Natural killer cell (primary cell): ENCODE measurements around the gene TEX52. TPM values are rescaled to one million over a fixed set of nuclear protein-coding genes. Genes with fewer than 3 reads are reported as not detected.

ENCODE experiments used
- ATAC-seq, 3 donors: fragments of 150-1000 bp in 2 of 3; fragments of 200-7000 bp in 1 of 3; cut with Tn5 transposase; 1 replicate in 1 of 3; 2 replicates in 2 of 3; pipeline ENCODE4 v1.10.0; 2021; ENCODE audit warnings: mild to moderate bottlenecking in 2 of 3, moderate library complexity in 2 of 3
- DNase-seq, 2 donors: peaks; one replicate each; pipeline versions ENCODE4 v3.0.0 to v3.0.0-alpha.2; 2013 to 2021; ENCODE audit warnings: mixed read lengths in 1 of 2
- H3K27ac ChIP-seq: one replicate; pipeline ENCODE4 v1.5.1; 2013; ENCODE audit warnings: mild to moderate bottlenecking, low read length
- H3K27me3 ChIP-seq: one replicate; pipeline ENCODE4 v1.6.1; 2013; ENCODE audit warnings: low read length; ENCODE audit not compliant: control insufficient read depth, insufficient read depth
- H3K36me3 ChIP-seq: one replicate; pipeline ENCODE4 v1.6.1; 2013; ENCODE audit warnings: low read length; ENCODE audit not compliant: control insufficient read depth, insufficient read depth
- H3K4me1 ChIP-seq: one replicate; pipeline ENCODE4 v1.6.1; 2013; ENCODE audit warnings: low read length; ENCODE audit not compliant: control insufficient read depth, insufficient read depth
- H3K4me3 ChIP-seq: one replicate; pipeline ENCODE4 v1.5.1; 2013; ENCODE audit warnings: low read length
- H3K9me3 ChIP-seq: one replicate; pipeline ENCODE4 v1.6.1; 2013; ENCODE audit warnings: low read length; ENCODE audit not compliant: control insufficient read depth, insufficient read depth
- H3K27ac Mint-ChIP-seq, 2 donors: one replicate each; pipeline ENCODE4 v1.8.0; 2022; ENCODE audit warnings: mild to moderate bottlenecking in 2 of 2, mixed read lengths in 2 of 2, moderate library complexity in 1 of 2
- H3K27me3 Mint-ChIP-seq, 2 donors: one replicate each; pipeline ENCODE4 v1.8.0; 2022; ENCODE audit warnings: low read depth in 2 of 2, mixed read lengths in 2 of 2
- H3K36me3 Mint-ChIP-seq: one replicate; pipeline ENCODE4 v1.8.0; 2022; ENCODE audit warnings: mixed read lengths
- H3K4me1 Mint-ChIP-seq, 2 donors: one replicate each; pipeline ENCODE4 v1.8.0; 2022; ENCODE audit warnings: mixed read lengths in 2 of 2
- H3K4me3 Mint-ChIP-seq: one replicate; pipeline ENCODE4 v1.8.0; 2022; ENCODE audit warnings: mild to moderate bottlenecking, moderate library complexity, mixed read lengths
- H3K9me3 Mint-ChIP-seq, 2 donors: one replicate each; pipeline ENCODE4 v1.8.0; 2022; ENCODE audit warnings: mixed read lengths in 2 of 2
- CTCF ChIP-seq: fragments of 200-600 bp; IDR thresholded peaks from one replicate; pipeline ENCODE4 v1.8.0; 2022; ENCODE audit warnings: antibody characterized with exemption
- WGBS: methylation state at CpG from one replicate; pipeline ENCODE4 v1.1.7; 2013; ENCODE audit warnings: missing lambda C conversion rate; ENCODE audit not compliant: insufficient coverage; 5-methylcytosine and 5-hydroxymethylcytosine counted together
- intact Hi-C: fragments of 100-400 bp; cut with micrococcal nuclease; formaldehyde crosslinking; loops from one replicate; pipeline ENCODE4 v1.14.2; 2022
- total RNA-seq, 4 donors: library from RNA; stranded (reverse); fragments of 120-200 nt in 1 of 4; gene quantifications; one replicate each; pipeline versions ENCODE4 v1.2.3 to v1.2.4, GENCODE V29; 2013 to 2022

TEX52 gene
- total RNA-seq, 3 donors from 2014 or later (not counting 1 experiment from before 2014, with no cell fraction given) = not detected

GRCh38 chr12:2858944-2859421 is 2.1 kb upstream of the TEX52 start:
- Histone ChIP-seq H3K36me3 (peaks cover 6% of the 10 kb centered on the region), H3K4me3 (no peak overlapping the region), H3K27ac (no peak overlapping the region), H3K27me3 (no peaks in the 10 kb centered on the region), H3K4me1 (no peaks in the 10 kb centered on the region), H3K9me3 (no peaks in the 10 kb centered on the region)
- Mint-ChIP-seq H3K4me1 (no peaks in the 10 kb centered on the region), H3K27ac (no peak overlapping the region), H3K4me3 (no peak overlapping the region), H3K27me3 (no peaks in the 10 kb centered on the region), H3K9me3 (no peaks in the 10 kb centered on the region), H3K36me3 (no peaks in the 10 kb centered on the region)
- intact Hi-C loops = no loop called here
- 95% methylated on average over 12 of the region's 12 CpGs for WGBS
- no peak for TF ChIP-seq CTCF
- DNase-seq (no peak), ATAC-seq (no peak)

- Histone ChIP-seq H3K36me3 (peaks cover 6% of the 10 kb centered on the region), H3K4me3 (no peak overlapping the region), H3K27ac (no peak overlapping the region), H3K4me1 (no peaks in the 10 kb centered on the region), H3K27me3 (no peaks in the 10 kb centered on the region), H3K9me3 (no peaks in the 10 kb centered on the region)
- DNase-seq (no peak), ATAC-seq (no peak)
- WGBS = 95% methylated on average over 2 of the region's 2 CpGs
- Mint-ChIP-seq H3K36me3 (no peaks in the 10 kb centered on the region), H3K27ac (no peak overlapping the region), H3K27me3 (no peaks in the 10 kb centered on the region), H3K4me1 (peaks cover 0 to 5% of the 10 kb centered on the region in 2 donors), H3K9me3 (no peaks in the 10 kb centered on the region), H3K4me3 (no peak overlapping the region)
- TF ChIP-seq CTCF = no peak
- intact Hi-C loops = no loop called here
Observed at GRCh38 chr12:2858334-2858733, 1.5 kb upstream of the TEX52 start.

GRCh38 chr12:2857576-2857975 is 737 bp upstream of the TEX52 start:
- ATAC-seq (no peak), DNase-seq (no peak)
- Histone ChIP-seq H3K4me1 (no peaks in the 10 kb centered on the region), H3K27me3 (no peaks in the 10 kb centered on the region), H3K4me3 (no peak overlapping the region), H3K36me3 (peaks cover 6% of the 10 kb centered on the region), H3K9me3 (no peaks in the 10 kb centered on the region), H3K27ac (no peak overlapping the region)
- Mint-ChIP-seq H3K36me3 (no peaks in the 10 kb centered on the region), H3K4me1 (peaks cover 0 to 5% of the 10 kb centered on the region in 2 donors), H3K27ac (no peak overlapping the region), H3K27me3 (no peaks in the 10 kb centered on the region), H3K4me3 (no peak overlapping the region), H3K9me3 (no peaks in the 10 kb centered on the region)
- intact Hi-C loops = no loop called here
- no peak for TF ChIP-seq CTCF
- 94% methylated on average over 7 of the region's 7 CpGs for WGBS

GRCh38 chr12:2856051-2856450 is 788 bp downstream of the TEX52 start:
- no peak overlapping the region for H3K27ac ChIP-seq
- intact Hi-C loops = no loop called here
- H3K36me3 ChIP-seq = peaks cover 6% of the 10 kb centered on the region
- Mint-ChIP-seq H3K4me1 (peaks cover 0 to 5% of the 10 kb centered on the region in 2 donors), H3K27ac (no peak overlapping the region), H3K9me3 (no peaks in the 10 kb centered on the region), H3K36me3 (no peaks in the 10 kb centered on the region), H3K4me3 (no peak overlapping the region), H3K27me3 (no peaks in the 10 kb centered on the region)
- H3K9me3 ChIP-seq = no peaks in the 10 kb centered on the region
- ATAC-seq = no peak
- WGBS = 97% methylated on average over 3 of the region's 3 CpGs
- TF ChIP-seq CTCF = no peak
- peaks cover 3% of the 10 kb centered on the region for H3K4me1 ChIP-seq
- H3K27me3 ChIP-seq = no peaks in the 10 kb centered on the region
- H3K4me3 ChIP-seq = no peak overlapping the region
- DNase-seq = no peak
